22Rv1 (cell line): ENCODE results near the gene TP53RK.

Experiments used
- CTCF ChIP-seq: fragments of 450-650 bp; IDR thresholded peaks from 2 replicates; pipeline ENCODE4 v1.5.1; 2017; ENCODE audit warnings: mild to moderate bottlenecking
- ZFX ChIP-seq: fragments of 450-650 bp; IDR thresholded peaks from 2 replicates; pipeline ENCODE4 v1.6.1; 2017; ENCODE audit warnings: antibody characterized with exemption, borderline replicate concordance

GRCh38 chr20:46663531-46663930, 25.7 kb downstream of the TP53RK start:
- TF ChIP-seq CTCF (no peak), ZFX (no peak)
